Measurements from ENCODE around the gene EXOC6B.
A peak's percentile ranks its signal among the peaks of the same experiment; 100 is the strongest.

The EXOC6B gene

GRCh38 chr2:72154386-72154975 lies 671.4 kb downstream of the EXOC6B start:
- DNase-seq = no peak

GRCh38 chr2:72153924-72154323 lies 671.9 kb downstream of the EXOC6B start:
- DNase-seq = no peak

- DNase-seq = no peak
Observed at GRCh38 chr2:72153026-72153791, 672.6 kb downstream of the EXOC6B start.

GRCh38 chr2:72150861-72151356 lies 674.9 kb downstream of the EXOC6B start:
- DNase-seq = no peak

- peak; percentile 70 for DNase-seq
Observed at GRCh38 chr2:72150157-72150860, 675.5 kb downstream of the EXOC6B start.

- DNase-seq = no peak
Observed at GRCh38 chr2:72149556-72150156, 676.2 kb downstream of the EXOC6B start.

- no peak for DNase-seq
Observed at GRCh38 chr2:72148837-72149555, 676.8 kb downstream of the EXOC6B start.

- no peak for DNase-seq
Observed at GRCh38 chr2:72148003-72148836, 677.6 kb downstream of the EXOC6B start.

GRCh38 chr2:72147303-72147971 lies 678.4 kb downstream of the EXOC6B start, which contains the start of gene CYP26B1:
Gene CYP26B1 (minus strand): TSS chr2:72147862. CDS start chr2:72147834, 28 bp downstream.
- DNase-seq = no peak

GRCh38 chr2:72146347-72147302 lies 679.2 kb downstream of the EXOC6B start:
- DNase-seq = no peak

- no peak for DNase-seq
Observed at GRCh38 chr2:72145658-72146329, 680.0 kb downstream of the EXOC6B start.

- DNase-seq = no peak
Observed at GRCh38 chr2:72145289-72145657, 680.6 kb downstream of the EXOC6B start.

GRCh38 chr2:72144632-72145288 lies 681.1 kb downstream of the EXOC6B start:
- DNase-seq = no peak

GRCh38 chr2:72144274-72144631 lies 681.6 kb downstream of the EXOC6B start:
- DNase-seq = no peak

- no peak for DNase-seq
Observed at GRCh38 chr2:72143441-72144273, 682.2 kb downstream of the EXOC6B start.

GRCh38 chr2:72142570-72143440 lies 683.0 kb downstream of the EXOC6B start:
- DNase-seq = no peak
